HG02571 (cell line): ENCODE measurements around the gene CD302.
"Not testable (repeated sequence)": the region's sequence is repeated elsewhere in the genome, so short reads cannot be mapped to it uniquely, and the experiment has no call there.

Experiments used
- ATAC-seq: cut with Tn5 transposase; IDR thresholded peaks from one replicate; pipeline ENCODE4 v1.9.1; 2021; ENCODE audit warnings: mild to moderate bottlenecking, moderate library complexity; ENCODE audit not compliant: unreplicated experiment

Gene CD302

GRCh38 chr2:159795841-159796690 is 1.9 kb downstream of the CD302 start:
- no peak for ATAC-seq

- no peak for ATAC-seq
Observed at GRCh38 chr2:159793326-159793725, 4.7 kb downstream of the CD302 start.

GRCh38 chr2:159792599-159792998 is 5.4 kb downstream of the CD302 start:
- ATAC-seq: no peak

- no peak for ATAC-seq
Observed at GRCh38 chr2:159792036-159792435, 6.0 kb downstream of the CD302 start.

- no peak for ATAC-seq
Observed at GRCh38 chr2:159790323-159790722, 7.7 kb downstream of the CD302 start.

- ATAC-seq: no peak
Observed at GRCh38 chr2:159788253-159788652, 9.8 kb downstream of the CD302 start.

- not testable (repeated sequence) for ATAC-seq
Observed at GRCh38 chr2:159787647-159788046, 10.4 kb downstream of the CD302 start.

GRCh38 chr2:159786938-159787337 is 11.1 kb downstream of the CD302 start:
- no peak for ATAC-seq

- ATAC-seq: no peak
Observed at GRCh38 chr2:159785195-159785594, 12.8 kb downstream of the CD302 start.

- not testable (repeated sequence) for ATAC-seq
Observed at GRCh38 chr2:159784744-159785143, 13.3 kb downstream of the CD302 start.

GRCh38 chr2:159783556-159783955 is 14.5 kb downstream of the CD302 start:
- no peak for ATAC-seq

- ATAC-seq: no peak
Observed at GRCh38 chr2:159776321-159776720, 21.7 kb downstream of the CD302 start.

GRCh38 chr2:159775021-159775420 is 23.0 kb downstream of the CD302 start:
- ATAC-seq: no peak

GRCh38 chr2:159774370-159774990 is 23.5 kb downstream of the CD302 start:
- ATAC-seq: no peak

GRCh38 chr2:159773886-159774285 is 24.1 kb downstream of the CD302 start:
- ATAC-seq: no peak

GRCh38 chr2:159773426-159773825 is 24.6 kb downstream of the CD302 start:
- no peak for ATAC-seq

GRCh38 chr2:159769147-159769546 is 28.9 kb downstream of the CD302 start:
- no peak for ATAC-seq

GRCh38 chr2:159762075-159762474 is 35.9 kb downstream of the CD302 start:
- no peak for ATAC-seq

GRCh38 chr2:159760326-159760725 is 37.7 kb downstream of the CD302 start:
- no peak for ATAC-seq

- ATAC-seq: no peak
Observed at GRCh38 chr2:159759577-159759976, 38.4 kb downstream of the CD302 start.

- ATAC-seq: no peak
Observed at GRCh38 chr2:159758686-159759085, 39.3 kb downstream of the CD302 start.

GRCh38 chr2:159758239-159758638 is 39.8 kb downstream of the CD302 start:
- no peak for ATAC-seq
